SK-N-SH (cell line): ENCODE measurements around the gene BCAN. TPM values are rescaled to one million over a fixed set of nuclear protein-coding genes. Genes with fewer than 3 reads are reported as not detected.

Source experiments
- CTCF ChIA-PET: fragments of 300-600, 350-600 bp; formaldehyde crosslinking; extraction: SDS; loops from one replicate; lab custom pipeline; 2021; lab: Yijun Ruan, JAX
- POLR2A ChIA-PET: fragments of 350-600 bp; sonication (Branson Sonifier 250); formaldehyde crosslinking; extraction: SDS; loops from one replicate; lab custom pipeline; 2020; ENCODE audit warnings: antibody characterized with exemption, inconsistent platforms; lab: Yijun Ruan, JAX
- DNase-seq: peaks from one replicate; pipeline ENCODE4 v3.0.0; 2012
- H2AFZ ChIP-seq: fragments of 200-600 bp; sonication (generic); 2 replicates; pipeline ENCODE4 v1.8.1; 2016; ENCODE audit warnings: antibody characterized with exemption, mild to moderate bottlenecking, low read depth
- H3F3A ChIP-seq: fragments of 200-600 bp; sonication (generic); replicated peaks from 2 replicates; pipeline ENCODE3; 2016; ENCODE audit warnings: antibody characterized with exemption, mild to moderate bottlenecking; ENCODE audit not compliant: insufficient read depth
- H3K27ac ChIP-seq, 2 experiments: fragments of 200-500 bp in 1 of 2; fragments of 200-600 bp in 1 of 2; sonication (Bioruptor generic) in 1 of 2; sonication (generic), shearing (Covaris generic) in 1 of 2; 2 replicates each; pipeline versions ENCODE4 v1.5.1 to v1.6.1; 2014 to 2016; ENCODE audit warnings: low read depth in 2 of 2, inconsistent platforms in 1 of 2, low read length in 1 of 2, mild to moderate bottlenecking in 1 of 2, mixed read lengths in 1 of 2
- H3K27me3 ChIP-seq: fragments of 200-600 bp; sonication (generic), shearing (Covaris generic); 2 replicates; pipeline ENCODE4 v1.6.1; 2016; ENCODE audit warnings: mixed run types; ENCODE audit not compliant: insufficient read depth
- H3K36me3 ChIP-seq, 2 experiments: fragments of 200-500 bp in 1 of 2; fragments of 200-600 bp in 1 of 2; sonication (Bioruptor generic) in 1 of 2; sonication (generic) in 1 of 2; replicated peaks in 1 of 2; 2 replicates each; pipeline versions ENCODE3 to v1.5.1; 2014 to 2016; ENCODE audit warnings: low read length in 1 of 2, mild to moderate bottlenecking in 1 of 2; ENCODE audit not compliant: insufficient read depth in 2 of 2, control insufficient read depth in 1 of 2
- H3K4me1 ChIP-seq, 2 experiments: fragments of 200-500 bp in 1 of 2; fragments of 200-600 bp in 1 of 2; sonication (Bioruptor generic) in 1 of 2; sonication (generic), shearing (Covaris generic) in 1 of 2; 2 replicates each; pipeline versions ENCODE4 v1.5.1 to v1.6.1; 2014 to 2016; ENCODE audit warnings: low read depth in 1 of 2, low read length in 1 of 2, mixed run types in 1 of 2; ENCODE audit not compliant: insufficient read depth in 2 of 2, control insufficient read depth in 1 of 2
- H3K4me2 ChIP-seq: fragments of 200-600 bp; sonication (generic), shearing (Covaris generic); 2 replicates; pipeline ENCODE4 v1.6.1; 2017; ENCODE audit warnings: mixed run types
- H3K4me3 ChIP-seq, 2 experiments: fragments of 200-500 bp in 1 of 2; fragments of 200-600 bp in 1 of 2; sonication (Bioruptor generic) in 1 of 2; sonication (generic), shearing (Covaris generic) in 1 of 2; 2 replicates each; pipeline versions ENCODE4 v1.5.1 to v1.8.1; 2014 to 2016; ENCODE audit warnings: low read depth in 2 of 2, inconsistent platforms in 1 of 2, low read length in 1 of 2, mild to moderate bottlenecking in 1 of 2, mixed read lengths in 1 of 2, moderate library complexity in 1 of 2
- H3K79me2 ChIP-seq: fragments of 200-600 bp; sonication (generic); 2 replicates; pipeline ENCODE4 v1.8.1; 2017; ENCODE audit warnings: mild to moderate bottlenecking; ENCODE audit not compliant: insufficient read depth
- H3K9ac ChIP-seq: fragments of 200-600 bp; sonication (generic); 2 replicates; pipeline ENCODE4 v1.6.1; 2017; ENCODE audit warnings: mixed run types
- H3K9me2 ChIP-seq: fragments of 200-600 bp; sonication (generic); 2 replicates; pipeline ENCODE4 v1.6.1; 2017; ENCODE audit warnings: mixed run types
- H3K9me3 ChIP-seq: fragments of 200-600 bp; sonication (generic); 2 replicates; pipeline ENCODE4 v1.6.1; 2017; ENCODE audit warnings: mixed run types, mild to moderate bottlenecking, moderate library complexity
- H4K20me1 ChIP-seq: fragments of 200-600 bp; sonication (generic); 2 replicates; pipeline ENCODE4 v1.6.1; 2017; ENCODE audit warnings: mild to moderate bottlenecking, mixed run types; ENCODE audit not compliant: insufficient read depth
- CTCF ChIP-seq: fragments of 200-600 bp; sonication (generic); IDR thresholded peaks from 2 replicates; pipeline ENCODE4 v1.6.1; 2017; ENCODE audit warnings: antibody characterized with exemption, mild to moderate bottlenecking, moderate library complexity
- EZH2phosphoT487 ChIP-seq: fragments of 200-600 bp; sonication (generic); IDR thresholded peaks from 2 replicates; pipeline ENCODE4 v1.6.1; 2017; ENCODE audit warnings: low read depth, mixed run types, mild to moderate bottlenecking, antibody characterized with exemption, moderate library complexity, borderline replicate concordance
- FOXJ3 ChIP-seq: sonication (generic); formaldehyde crosslinking; IDR thresholded peaks from 2 replicates; pipeline ENCODE4 v1.5.1; 2020; ENCODE audit warnings: mild to moderate bottlenecking, missing genetic modification reagents
- GATA2 ChIP-seq: sonication (generic); formaldehyde crosslinking; IDR thresholded peaks from 2 replicates; pipeline ENCODE4 v1.5.0; 2020; ENCODE audit warnings: mild to moderate bottlenecking, missing genetic modification reagents
- JUND ChIP-seq: IDR thresholded peaks from 2 replicates; pipeline ENCODE4 v1.4.0; 2012
- MEF2A ChIP-seq: IDR thresholded peaks from 2 replicates; pipeline ENCODE4 v1.4.0; 2012; ENCODE audit warnings: low read depth, borderline replicate concordance
- NFIC ChIP-seq: IDR thresholded peaks from 2 replicates; pipeline ENCODE4 v1.4.0; 2012; ENCODE audit warnings: borderline replicate concordance
- POLR2AphosphoS5 ChIP-seq: IDR thresholded peaks from 2 replicates; pipeline ENCODE4 v1.6.1; 2012; ENCODE audit warnings: low read depth, low read length
- RAD21 ChIP-seq: IDR thresholded peaks from 2 replicates; pipeline ENCODE4 v1.6.1; 2012; ENCODE audit warnings: mild to moderate bottlenecking, low read length
- RCOR1 ChIP-seq: fragments of 150-350 bp; IDR thresholded peaks from 2 replicates; pipeline ENCODE4 v1.6.1; 2017; ENCODE audit warnings: antibody characterized with exemption, low read length
- REST ChIP-seq: IDR thresholded peaks from 2 replicates; pipeline ENCODE4 v1.6.1; 2012; ENCODE audit warnings: mild to moderate bottlenecking, low read depth, low read length, moderate library complexity
- RFX5 ChIP-seq: IDR thresholded peaks from 2 replicates; pipeline ENCODE4 v1.6.1; 2012; ENCODE audit warnings: mild to moderate bottlenecking, improper control_type of control experiment, low read length
- SMC3 ChIP-seq: IDR thresholded peaks from 2 replicates; pipeline ENCODE4 v1.6.1; 2012; ENCODE audit warnings: low read depth, low read length, improper control_type of control experiment
- TEAD4 ChIP-seq: IDR thresholded peaks from 2 replicates; pipeline ENCODE4 v1.4.0; 2012; ENCODE audit warnings: mild to moderate bottlenecking, borderline replicate concordance; ENCODE audit not compliant: insufficient read depth
- WGBS: methylation state at CpG from one replicate; pipeline ENCODE4 v1.1.6; 2017; ENCODE audit warnings: low lambda C conversion rate; 5-methylcytosine and 5-hydroxymethylcytosine counted together
- polyA plus RNA-seq, 3 experiments: library from polyadenylated mRNA; depleted of rRNA; stranded (reverse); fragments of >200 nt; gene quantifications; 2 replicates each; pipeline ENCODE4 v1.2.3, GENCODE V29; 2012
- TF ChIP-seq, protein P1 (sequence below): IDR thresholded peaks from 2 replicates; pipeline ENCODE4 v1.4.0; 2012; ENCODE audit warnings: low read depth, borderline replicate concordance
- TF ChIP-seq, protein P2 (sequence below): IDR thresholded peaks from 2 replicates; pipeline ENCODE4 v1.4.0; 2012; ENCODE audit warnings: low read depth, borderline replicate concordance

BCAN gene
- polyA plus RNA-seq, 1 of the 3 experiments (the other 2 are of a cell fraction) = 0.25 TPM

GRCh38 chr1:156625436-156626078 lies 16.4 kb upstream of the BCAN start:
- TF ChIP-seq JUND (no peak), NFIC (no peak), RAD21 (peak; percentile 76), EZH2phosphoT487 (peak; percentile 79), CTCF (peak; percentile 96), SMC3 (peak; percentile 63)
- POLR2A ChIA-PET = no interaction called here
- Histone ChIP-seq H2AFZ (no peak overlapping the region), H3K27ac (no peak overlapping the region), H3K4me3 (peak overlapping the region; percentile 10 to 31; a peak in 2 of 4 replicates), H4K20me1 (no peaks in the 10 kb centered on the region), H3F3A (peaks cover 7% of the 10 kb centered on the region), H3K9me3 (no peaks in the 10 kb centered on the region), H3K9ac (no peak overlapping the region), H3K9me2 (no peaks in the 10 kb centered on the region), H3K79me2 (no peaks in the 10 kb centered on the region), H3K36me3 (no peaks in the 10 kb centered on the region), H3K4me2 (peak overlapping the region; percentile 86; the same call in 1 of the 2 replicates), H3K4me1 (peaks cover 0 to 13% of the 10 kb centered on the region in 2 experiments; a peak in 1 of 4 replicates), H3K27me3 (peaks cover 29% of the 10 kb centered on the region)
- peak; percentile 79 for DNase-seq
- WGBS = 3% methylated on average over 31 of the region's 45 CpGs
- CTCF ChIA-PET = interaction anchor here (0.9 to 18.0 kb wide), 27 partner anchors 8 to 269 kb away, joined by 3 to 643 read pairs (median 9); partner anchors contain the start of genes BCAN, CRABP2, ISG20L2 and METTL25B

GRCh38 chr1:156626079-156626438 lies 15.9 kb upstream of the BCAN start:
- no peak overlapping the region for H3K4me2 ChIP-seq
- H3K27ac ChIP-seq = no peak overlapping the region
- H3K4me3 ChIP-seq = peak overlapping the region in 1 of 2 experiments; percentile 31; a peak in 1 of 4 replicates
- H3K79me2 ChIP-seq = no peaks in the 10 kb centered on the region
- CTCF ChIA-PET = interaction anchor here (0.6 to 18.0 kb wide), 22 partner anchors 8 to 196 kb away, joined by 3 to 643 read pairs (median 15); partner anchors contain the start of genes BCAN, CRABP2, ISG20L2 and METTL25B
- H3F3A ChIP-seq = peaks cover 5% of the 10 kb centered on the region
- no peaks in the 10 kb centered on the region for H3K36me3 ChIP-seq
- H2AFZ ChIP-seq = no peak overlapping the region
- H3K9me2 ChIP-seq = no peaks in the 10 kb centered on the region
- no peaks in the 10 kb centered on the region for H4K20me1 ChIP-seq
- H3K9me3 ChIP-seq = no peaks in the 10 kb centered on the region
- 45% methylated on average over 4 of the region's 4 CpGs for WGBS
- peaks cover 0 to 13% of the 10 kb centered on the region in 2 experiments; a peak in 1 of 4 replicates for H3K4me1 ChIP-seq
- no peak for DNase-seq
- no peak overlapping the region for H3K9ac ChIP-seq
- TF ChIP-seq MEF2A (no peak), RFX5 (no peak), FOXJ3 (no peak), TEAD4 (no peak), POLR2AphosphoS5 (no peak), SMC3 (no peak), REST (no peak), GATA2 (CRISPR knock-in tag) (no peak), RAD21 (no peak), JUND (no peak), RCOR1 (no peak)
- TF ChIP-seq, protein P1, sequence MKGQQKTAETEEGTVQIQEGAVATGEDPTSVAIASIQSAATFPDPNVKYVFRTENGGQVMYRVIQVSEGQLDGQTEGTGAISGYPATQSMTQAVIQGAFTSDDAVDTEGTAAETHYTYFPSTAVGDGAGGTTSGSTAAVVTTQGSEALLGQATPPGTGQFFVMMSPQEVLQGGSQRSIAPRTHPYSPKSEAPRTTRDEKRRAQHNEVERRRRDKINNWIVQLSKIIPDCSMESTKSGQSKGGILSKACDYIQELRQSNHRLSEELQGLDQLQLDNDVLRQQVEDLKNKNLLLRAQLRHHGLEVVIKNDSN = no peak
- TF ChIP-seq, protein P2, sequence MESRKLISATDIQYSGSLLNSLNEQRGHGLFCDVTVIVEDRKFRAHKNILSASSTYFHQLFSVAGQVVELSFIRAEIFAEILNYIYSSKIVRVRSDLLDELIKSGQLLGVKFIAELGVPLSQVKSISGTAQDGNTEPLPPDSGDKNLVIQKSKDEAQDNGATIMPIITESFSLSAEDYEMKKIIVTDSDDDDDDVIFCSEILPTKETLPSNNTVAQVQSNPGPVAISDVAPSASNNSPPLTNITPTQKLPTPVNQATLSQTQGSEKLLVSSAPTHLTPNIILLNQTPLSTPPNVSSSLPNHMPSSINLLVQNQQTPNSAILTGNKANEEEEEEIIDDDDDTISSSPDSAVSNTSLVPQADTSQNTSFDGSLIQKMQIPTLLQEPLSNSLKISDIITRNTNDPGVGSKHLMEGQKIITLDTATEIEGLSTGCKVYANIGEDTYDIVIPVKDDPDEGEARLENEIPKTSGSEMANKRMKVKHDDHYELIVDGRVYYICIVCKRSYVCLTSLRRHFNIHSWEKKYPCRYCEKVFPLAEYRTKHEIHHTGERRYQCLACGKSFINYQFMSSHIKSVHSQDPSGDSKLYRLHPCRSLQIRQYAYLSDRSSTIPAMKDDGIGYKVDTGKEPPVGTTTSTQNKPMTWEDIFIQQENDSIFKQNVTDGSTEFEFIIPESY = no peak
- POLR2A ChIA-PET = no interaction called here
- peaks cover 30% of the 10 kb centered on the region for H3K27me3 ChIP-seq
